ENCODE results near the gene LDLRAD4.
"Not testable (repeated sequence)": the region's sequence is repeated elsewhere in the genome, so short reads cannot be mapped to it uniquely, and the experiment has no call there.

Gene LDLRAD4

GRCh38 chr18:13658436-13659204 is 440.1 kb downstream of the LDLRAD4 start:
- no peak for DNase-seq

GRCh38 chr18:13660510-13660909 is 441.9 kb downstream of the LDLRAD4 start:
- DNase-seq = no peak

- DNase-seq = no peak
These were observed 442.7 kb downstream of the LDLRAD4 start for GRCh38 chr18:13661051-13661778.

GRCh38 chr18:13661779-13662256 is 443.3 kb downstream of the LDLRAD4 start:
- no peak for DNase-seq

- no peak for DNase-seq
These were observed 454.1 kb downstream of the LDLRAD4 start for GRCh38 chr18:13672657-13673056.

- DNase-seq = no peak
These were observed 457.9 kb downstream of the LDLRAD4 start for GRCh38 chr18:13676471-13676870.

GRCh38 chr18:13677350-13677749 is 458.8 kb downstream of the LDLRAD4 start:
- DNase-seq = not testable (repeated sequence)

- peak in 1 of 2 experiments; percentile 14 for DNase-seq
These were observed 462.1 kb downstream of the LDLRAD4 start for GRCh38 chr18:13680612-13681011.

- DNase-seq = no peak
These were observed 463.1 kb downstream of the LDLRAD4 start for GRCh38 chr18:13681701-13682100.

- no peak for DNase-seq
These were observed 466.0 kb downstream of the LDLRAD4 start for GRCh38 chr18:13684546-13684945.

- no peak for DNase-seq
These were observed 469.9 kb downstream of the LDLRAD4 start for GRCh38 chr18:13688191-13689136.

- not testable (repeated sequence) for DNase-seq
These were observed 471.5 kb downstream of the LDLRAD4 start for GRCh38 chr18:13690060-13690459.

GRCh38 chr18:13695337-13695736 is 476.8 kb downstream of the LDLRAD4 start:
- DNase-seq = not testable (repeated sequence)

GRCh38 chr18:13696961-13697360 is 478.4 kb downstream of the LDLRAD4 start:
- DNase-seq = no peak

- no peak for DNase-seq
These were observed 481.6 kb downstream of the LDLRAD4 start for GRCh38 chr18:13700153-13700552.

All from activated CD4-positive, alpha-beta T cell treated with anti-CD3 and anti-CD28 coated beads, Interleukin-2, amount 50 U/mL, for 48 hours (primary cell).